Activated naive CD4-positive, alpha-beta T cell treated with anti-CD3 and anti-CD28 coated beads, Interleukin-2, amount 50 U/mL, for 24 hours (primary cell): ENCODE results near the gene RGS14.

ENCODE experiments used
- H3K27ac Mint-ChIP-seq: one replicate; pipeline ENCODE4 v1.8.0; 2021; ENCODE audit warnings: mild to moderate bottlenecking, mixed read lengths
- H3K27me3 Mint-ChIP-seq: one replicate; pipeline ENCODE4 v1.8.0; 2021; ENCODE audit warnings: mixed read lengths
- H3K36me3 Mint-ChIP-seq: one replicate; pipeline ENCODE4 v1.8.0; 2021; ENCODE audit warnings: mixed read lengths
- H3K4me1 Mint-ChIP-seq: one replicate; pipeline ENCODE4 v1.8.0; 2021; ENCODE audit warnings: mixed read lengths
- H3K4me3 Mint-ChIP-seq: one replicate; pipeline ENCODE4 v1.8.0; 2021; ENCODE audit warnings: mild to moderate bottlenecking, mixed read lengths
- H3K9me3 Mint-ChIP-seq: one replicate; pipeline ENCODE4 v1.8.0; 2021; ENCODE audit warnings: mixed read lengths

The RGS14 gene

DNA sequence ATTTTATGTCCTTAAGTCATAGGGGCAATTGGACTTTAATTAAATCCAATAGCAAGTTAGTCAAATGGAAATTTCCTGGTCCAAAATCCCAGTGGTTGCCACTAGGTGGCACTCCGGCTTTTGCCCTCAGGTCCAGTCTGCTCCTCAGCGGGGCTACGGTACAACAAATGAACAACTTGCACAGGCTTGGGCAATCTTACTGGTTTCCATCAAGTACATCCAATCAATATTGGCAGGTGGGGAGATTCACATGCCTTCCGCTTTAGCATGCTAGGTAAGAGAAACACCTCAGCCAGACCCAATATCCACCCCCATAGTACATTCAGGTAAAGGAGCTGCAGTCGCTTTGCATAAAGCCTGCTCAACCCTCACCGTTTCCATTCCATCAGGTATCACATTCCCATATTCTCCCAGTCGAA lies 39.8 kb upstream of the RGS14 start:
- Mint-ChIP-seq H3K4me3 (no peak overlapping the region), H3K36me3 (no peaks in the 10 kb centered on the region), H3K4me1 (peaks cover 17% of the 10 kb centered on the region), H3K27ac (no peak overlapping the region), H3K9me3 (no peaks in the 10 kb centered on the region), H3K27me3 (no peaks in the 10 kb centered on the region)

DNA sequence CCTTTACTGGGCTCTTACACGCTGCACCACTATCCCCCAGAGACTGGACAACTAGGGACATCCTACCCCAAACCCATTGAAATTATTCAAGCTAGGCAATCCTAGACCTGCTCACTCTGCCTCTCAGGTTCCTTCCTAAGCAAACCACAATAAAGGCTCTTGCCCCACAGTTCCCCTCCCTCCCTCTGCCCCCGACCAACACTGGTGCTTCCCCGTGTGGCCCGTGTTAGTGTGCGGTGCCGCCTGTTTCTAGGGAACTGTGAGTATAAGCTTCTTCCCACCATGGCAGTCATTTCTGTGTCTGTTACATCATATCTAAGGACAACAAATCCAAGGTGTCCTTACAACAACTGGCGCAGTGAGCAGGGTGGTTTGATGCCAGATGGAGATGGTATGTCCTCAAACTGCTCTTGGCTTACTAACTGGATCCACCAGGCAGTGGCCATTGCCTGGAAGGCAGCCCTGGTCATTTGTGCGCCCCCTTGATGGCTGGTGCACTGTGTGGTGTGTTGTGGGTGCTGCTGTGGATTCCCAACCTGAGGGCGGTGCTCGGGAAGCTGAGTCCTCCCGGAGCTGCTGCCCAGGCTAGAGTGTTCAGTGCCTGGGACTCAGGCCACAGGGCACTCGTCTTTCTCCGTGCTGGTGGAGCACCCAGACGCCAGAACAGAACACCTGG lies 37.7 kb upstream of the RGS14 start:
- H3K9me3 Mint-ChIP-seq = no peaks in the 10 kb centered on the region
- H3K4me3 Mint-ChIP-seq = no peak overlapping the region
- H3K27me3 Mint-ChIP-seq = no peaks in the 10 kb centered on the region
- H3K27ac Mint-ChIP-seq = no peak overlapping the region
- H3K36me3 Mint-ChIP-seq = no peaks in the 10 kb centered on the region
- H3K4me1 Mint-ChIP-seq = peaks cover 16% of the 10 kb centered on the region

DNA sequence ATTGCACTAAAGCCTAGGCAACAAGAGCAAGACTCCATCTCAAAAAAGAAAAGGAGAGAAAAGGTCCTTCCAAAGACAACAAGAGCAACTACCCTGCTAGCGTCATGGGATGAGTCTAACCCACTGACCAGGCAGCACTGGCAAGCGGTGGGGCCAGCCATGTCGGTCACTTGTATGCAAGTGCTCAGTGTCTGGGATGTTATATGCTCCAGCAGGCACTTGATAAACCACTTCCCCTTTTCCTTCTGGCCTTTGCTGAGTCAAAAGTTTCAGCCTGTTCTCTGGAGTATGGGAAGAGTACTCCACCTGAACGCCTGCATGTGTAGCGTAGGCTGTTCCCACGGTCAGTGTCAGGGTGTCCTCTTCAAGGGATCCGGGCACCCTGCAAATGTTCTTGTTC lies 36.8 kb upstream of the RGS14 start:
- Mint-ChIP-seq H3K27ac (no peak overlapping the region), H3K36me3 (no peaks in the 10 kb centered on the region), H3K9me3 (no peaks in the 10 kb centered on the region), H3K4me3 (no peak overlapping the region), H3K27me3 (no peaks in the 10 kb centered on the region), H3K4me1 (peaks cover 16% of the 10 kb centered on the region)

DNA sequence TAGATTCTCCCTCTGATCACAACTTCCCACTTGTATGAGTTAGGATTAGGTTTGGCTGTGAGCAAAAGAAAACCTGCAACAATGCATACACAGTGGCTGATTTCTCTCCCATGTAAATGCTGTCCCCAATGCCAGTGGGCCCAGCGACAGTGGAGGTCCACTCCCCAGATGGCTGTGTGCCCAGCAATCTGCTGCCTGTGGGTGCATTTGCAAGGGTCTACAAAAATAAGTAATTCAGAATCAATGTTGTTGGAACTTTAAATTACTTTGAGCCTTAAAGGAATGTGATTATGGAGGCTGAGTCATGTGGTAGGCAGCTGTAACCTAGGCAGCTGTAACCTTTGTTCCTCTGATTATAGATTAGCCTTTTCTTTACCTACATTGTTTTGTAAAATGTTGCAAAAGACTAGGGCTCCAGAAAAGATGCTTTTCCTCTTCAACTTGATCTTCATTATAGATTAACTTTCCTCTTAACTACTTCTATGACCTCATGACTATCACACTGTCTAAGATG lies 31.8 kb upstream of the RGS14 start:
- Mint-ChIP-seq H3K36me3 (no peaks in the 10 kb centered on the region), H3K9me3 (no peaks in the 10 kb centered on the region), H3K27ac (no peak overlapping the region), H3K4me3 (no peak overlapping the region), H3K4me1 (peaks cover 12% of the 10 kb centered on the region), H3K27me3 (no peaks in the 10 kb centered on the region)

DNA sequence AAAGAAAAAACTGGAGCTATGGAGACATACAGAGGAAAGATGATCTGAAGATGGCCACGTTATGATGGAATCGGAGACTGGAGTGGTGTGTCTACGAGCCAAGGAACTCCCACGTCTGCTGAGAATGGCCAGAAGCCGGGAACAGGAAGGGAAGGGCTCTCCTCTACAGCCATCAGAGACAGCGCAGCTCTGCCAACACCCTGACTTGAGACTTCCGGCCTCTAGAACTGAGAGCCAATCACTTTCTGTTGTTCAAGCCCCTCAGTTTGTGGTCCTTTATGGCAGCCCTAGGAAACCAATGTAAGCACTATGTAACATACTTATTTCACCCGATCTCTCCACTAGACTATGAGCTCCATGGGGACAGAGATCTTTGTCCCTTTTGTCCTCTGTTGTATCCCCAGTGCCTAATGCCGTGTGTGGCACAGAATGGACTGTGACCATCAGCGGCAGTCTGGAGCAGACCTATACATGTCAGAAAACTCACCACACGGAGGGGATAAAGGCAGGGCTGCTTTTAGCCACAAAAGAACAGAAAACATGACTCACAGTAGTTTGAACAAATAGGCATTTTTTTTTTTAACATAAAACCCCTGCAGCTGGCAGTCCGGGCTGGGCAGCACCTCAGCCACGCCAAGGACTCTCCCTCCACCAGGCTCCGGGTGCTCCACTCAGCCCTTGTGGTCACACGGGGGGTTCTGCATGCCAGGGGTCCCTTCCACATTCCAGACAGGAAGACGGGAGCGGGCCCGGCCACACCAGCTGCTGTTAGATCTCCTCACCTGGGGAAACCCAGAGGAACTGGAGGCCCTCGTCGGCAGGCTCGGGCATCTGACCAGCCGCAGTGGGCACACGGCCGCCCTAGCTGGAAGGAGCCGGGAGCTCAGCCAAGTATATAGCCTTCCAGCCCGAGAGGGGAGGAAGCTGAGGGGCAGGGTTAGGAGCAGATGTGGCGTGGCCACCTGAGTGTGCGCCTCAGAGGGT lies 29.9 kb upstream of the RGS14 start:
- Mint-ChIP-seq H3K4me3 (peak overlapping the region; percentile 23), H3K27me3 (no peaks in the 10 kb centered on the region), H3K9me3 (no peaks in the 10 kb centered on the region), H3K4me1 (peaks cover 12% of the 10 kb centered on the region), H3K36me3 (no peaks in the 10 kb centered on the region), H3K27ac (no peak overlapping the region)

DNA sequence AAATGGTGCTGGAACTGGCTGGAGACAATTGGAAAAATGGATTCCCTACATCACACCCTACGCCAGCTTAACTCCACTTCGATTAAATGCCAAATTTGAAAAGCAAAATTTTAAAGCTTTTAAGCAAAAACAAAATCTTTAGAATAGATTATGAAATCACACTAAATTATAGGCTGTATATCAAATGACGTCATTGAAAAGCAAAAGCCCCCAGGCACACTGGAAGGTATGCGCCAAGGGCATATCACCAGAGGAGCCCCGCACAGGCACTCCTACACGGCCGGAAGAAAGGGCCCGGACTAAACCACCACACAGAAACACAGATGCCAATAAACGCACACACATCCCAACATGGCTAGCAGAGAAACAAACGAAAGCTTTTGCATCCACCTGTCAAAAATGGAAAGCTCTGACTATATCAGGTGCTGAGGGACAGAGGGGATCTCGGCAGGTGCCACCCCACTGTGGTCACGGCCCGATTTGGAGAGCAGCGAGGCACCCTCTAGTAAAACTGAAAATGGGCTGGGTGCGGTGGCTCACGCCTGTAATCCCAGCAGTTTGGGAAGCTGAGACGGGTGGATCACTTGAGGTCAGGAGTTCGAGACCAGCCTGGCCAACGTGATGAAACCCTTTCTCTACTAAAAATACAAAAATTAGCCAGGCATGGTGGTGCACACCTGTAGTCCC lies 29.0 kb upstream of the RGS14 start:
- Mint-ChIP-seq H3K4me1 (peaks cover 12% of the 10 kb centered on the region), H3K4me3 (no peak overlapping the region), H3K36me3 (peaks cover under 1% of the 10 kb centered on the region), H3K9me3 (no peaks in the 10 kb centered on the region), H3K27ac (no peak overlapping the region), H3K27me3 (no peaks in the 10 kb centered on the region)

DNA sequence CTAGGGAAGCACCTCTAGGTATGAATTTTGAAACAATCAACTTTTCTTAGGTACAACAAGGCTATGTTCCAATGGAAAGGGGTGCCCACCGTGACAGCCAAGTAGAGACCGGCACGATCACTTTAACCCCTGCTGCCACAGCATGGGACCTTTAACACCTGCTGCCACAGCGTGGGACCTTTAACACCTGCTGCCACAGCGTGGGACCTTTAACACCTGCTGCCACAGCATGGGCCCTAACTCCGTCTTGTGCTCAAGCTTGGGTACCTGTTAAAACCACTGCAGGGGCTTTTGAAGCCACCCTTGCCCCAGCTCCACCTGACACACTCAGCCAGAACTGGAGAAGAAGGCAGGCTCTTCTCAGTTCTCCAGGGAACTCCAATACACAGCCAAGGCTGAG lies 27.8 kb upstream of the RGS14 start:
- no peak overlapping the region for H3K27ac Mint-ChIP-seq
- H3K27me3 Mint-ChIP-seq = no peaks in the 10 kb centered on the region
- no peak overlapping the region for H3K4me3 Mint-ChIP-seq
- no peaks in the 10 kb centered on the region for H3K9me3 Mint-ChIP-seq
- peaks cover 12% of the 10 kb centered on the region for H3K4me1 Mint-ChIP-seq
- H3K36me3 Mint-ChIP-seq = peaks cover 3% of the 10 kb centered on the region

DNA sequence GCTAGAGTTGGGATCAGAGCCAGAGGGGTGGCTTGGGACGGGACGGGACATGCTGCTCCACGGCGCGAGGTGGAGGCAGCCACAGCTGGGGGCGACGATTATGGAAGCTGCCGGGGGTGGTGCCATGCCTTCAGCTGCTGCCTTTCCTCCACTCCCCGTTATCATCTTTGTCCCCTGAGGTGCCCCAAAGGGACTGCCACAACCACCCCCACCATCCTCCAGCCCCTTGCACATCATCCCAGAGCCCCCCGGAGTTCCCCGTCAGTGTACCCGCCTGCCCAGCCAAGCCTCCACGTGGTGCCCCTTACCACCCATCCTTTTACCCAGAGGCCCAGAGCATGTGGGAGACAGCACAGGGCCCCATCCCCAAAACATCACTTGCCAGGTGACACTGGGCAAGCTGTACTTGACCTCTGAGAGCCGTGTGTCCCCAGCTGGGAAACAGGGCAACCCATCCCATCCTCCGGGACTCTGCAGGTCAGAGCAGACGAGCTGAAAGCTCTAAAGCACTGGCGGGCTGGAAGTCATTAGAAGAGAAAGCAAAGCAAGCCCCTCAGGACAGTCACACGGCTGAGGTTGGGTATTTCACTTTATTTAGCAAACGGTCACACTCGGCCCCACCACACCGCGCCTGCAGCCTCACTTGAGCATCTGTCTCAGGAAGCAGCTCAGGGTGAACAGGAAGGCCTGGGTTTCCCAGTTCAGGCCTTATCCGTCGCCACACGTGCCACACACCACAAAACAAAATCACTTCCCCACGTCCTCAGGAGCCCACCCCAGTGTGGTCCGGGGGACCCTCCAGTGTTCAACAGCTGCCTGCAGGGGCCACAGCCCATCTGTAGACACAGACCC lies 26.5 kb upstream of the RGS14 start:
- Mint-ChIP-seq H3K27me3 (no peaks in the 10 kb centered on the region), H3K4me3 (no peak overlapping the region), H3K4me1 (peaks cover 12% of the 10 kb centered on the region), H3K27ac (peak overlapping the region; percentile 17), H3K36me3 (peaks cover 8% of the 10 kb centered on the region), H3K9me3 (no peaks in the 10 kb centered on the region)

DNA sequence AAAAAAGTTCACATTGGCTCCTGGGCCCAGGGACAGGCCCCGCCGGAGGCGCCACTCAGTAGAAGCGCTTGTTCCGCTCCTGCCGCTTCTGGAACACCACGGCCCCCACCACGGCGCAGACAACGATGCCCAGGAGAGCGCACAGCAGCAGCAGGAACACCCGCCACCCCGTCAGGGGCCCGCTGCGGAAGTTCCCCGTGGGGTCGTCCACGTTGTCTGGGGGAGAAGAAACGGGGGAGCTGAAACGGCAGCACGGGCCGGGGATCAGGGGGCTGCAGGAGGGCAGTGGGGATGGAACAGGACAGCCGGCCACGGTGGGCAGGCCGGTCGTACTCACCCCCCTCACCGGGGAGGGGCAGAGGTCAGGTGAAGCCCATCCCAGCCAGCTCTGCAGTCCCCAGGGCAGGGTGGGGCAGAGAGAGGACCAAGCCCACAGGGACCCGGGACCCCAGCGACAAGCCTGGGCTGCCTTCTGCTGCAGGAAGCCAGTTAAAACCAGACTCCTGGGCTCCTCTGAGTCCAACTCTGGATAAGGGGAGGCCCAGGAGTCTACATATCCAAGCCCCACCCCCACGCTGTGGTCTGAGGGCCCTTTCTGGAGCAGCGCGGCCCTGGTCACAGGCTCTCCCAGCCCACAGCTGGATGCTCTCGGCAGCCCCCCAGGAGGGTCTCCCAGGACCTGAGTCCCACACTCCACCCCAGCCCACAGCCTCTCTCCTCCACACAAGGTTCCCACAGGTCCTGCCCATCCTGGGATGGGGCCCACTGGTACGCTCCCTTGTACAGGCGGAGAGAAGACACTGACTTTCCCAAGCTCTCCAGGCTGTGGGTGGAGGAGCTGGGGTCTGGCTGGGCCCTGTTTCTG lies 25.5 kb upstream of the RGS14 start:
- peaks cover 12% of the 10 kb centered on the region for H3K4me1 Mint-ChIP-seq
- no peak overlapping the region for H3K27ac Mint-ChIP-seq
- peaks cover 10% of the 10 kb centered on the region for H3K36me3 Mint-ChIP-seq
- H3K9me3 Mint-ChIP-seq = no peaks in the 10 kb centered on the region
- H3K4me3 Mint-ChIP-seq = no peak overlapping the region
- H3K27me3 Mint-ChIP-seq = no peaks in the 10 kb centered on the region

DNA sequence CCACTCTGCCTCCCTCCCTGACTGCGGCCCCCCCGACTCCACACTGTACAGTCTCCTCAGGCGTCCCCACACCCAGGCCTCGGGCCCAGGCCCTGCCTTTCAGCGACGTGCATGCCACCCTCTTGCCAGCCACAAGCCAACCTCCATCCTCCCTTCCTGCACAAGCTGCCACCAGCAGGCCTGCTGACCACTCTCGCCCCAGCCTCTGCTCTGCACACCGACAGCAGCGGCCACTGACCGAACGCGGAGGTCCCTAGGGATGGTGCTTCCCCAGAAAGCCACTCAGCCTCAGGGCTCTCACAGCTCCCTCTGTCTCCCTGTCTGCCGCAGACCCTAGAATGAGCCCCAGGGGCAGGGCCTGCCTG lies 24.8 kb upstream of the RGS14 start:
- Mint-ChIP-seq H3K4me3 (no peak overlapping the region), H3K36me3 (peaks cover 12% of the 10 kb centered on the region), H3K27ac (no peak overlapping the region), H3K27me3 (no peaks in the 10 kb centered on the region), H3K4me1 (peaks cover 9% of the 10 kb centered on the region), H3K9me3 (no peaks in the 10 kb centered on the region)

DNA sequence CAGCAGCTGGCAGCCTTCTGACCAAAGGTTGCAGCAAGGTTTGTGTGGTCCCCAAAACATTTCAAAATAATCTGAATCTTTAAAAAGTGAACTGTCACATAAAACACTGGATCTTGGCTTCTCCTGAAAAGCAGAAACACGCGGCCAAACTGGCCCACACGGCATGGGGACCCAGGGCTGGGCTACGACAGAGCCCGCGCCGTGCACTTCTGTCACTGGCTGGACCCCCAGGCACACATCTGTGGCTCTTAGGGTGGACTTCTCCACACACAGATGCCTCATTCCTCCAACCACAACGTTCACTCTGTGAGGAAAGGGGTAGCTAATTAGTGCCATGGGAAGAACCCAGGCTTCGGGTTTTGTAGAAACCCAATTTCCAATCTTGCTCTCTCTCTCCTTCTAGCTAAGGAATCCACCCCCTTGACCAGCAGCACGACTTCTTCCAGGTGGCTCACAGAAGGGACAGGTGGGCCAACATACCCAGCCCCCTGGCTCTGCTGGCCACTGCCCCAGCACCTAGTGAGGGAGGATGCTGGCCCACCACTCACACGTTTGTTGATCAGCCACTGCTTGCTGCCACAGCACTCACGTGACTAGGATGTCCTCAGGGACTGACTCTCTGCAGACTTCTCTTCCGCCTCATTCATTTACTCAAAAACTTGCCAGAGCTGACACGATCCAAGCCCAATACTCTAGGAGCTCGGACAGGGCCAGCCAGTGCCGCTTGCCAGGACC lies 24.1 kb upstream of the RGS14 start:
- H3K4me3 Mint-ChIP-seq = no peak overlapping the region
- H3K27me3 Mint-ChIP-seq = no peaks in the 10 kb centered on the region
- H3K4me1 Mint-ChIP-seq = peaks cover 8% of the 10 kb centered on the region
- H3K36me3 Mint-ChIP-seq = peaks cover 12% of the 10 kb centered on the region
- no peaks in the 10 kb centered on the region for H3K9me3 Mint-ChIP-seq
- no peak overlapping the region for H3K27ac Mint-ChIP-seq

DNA sequence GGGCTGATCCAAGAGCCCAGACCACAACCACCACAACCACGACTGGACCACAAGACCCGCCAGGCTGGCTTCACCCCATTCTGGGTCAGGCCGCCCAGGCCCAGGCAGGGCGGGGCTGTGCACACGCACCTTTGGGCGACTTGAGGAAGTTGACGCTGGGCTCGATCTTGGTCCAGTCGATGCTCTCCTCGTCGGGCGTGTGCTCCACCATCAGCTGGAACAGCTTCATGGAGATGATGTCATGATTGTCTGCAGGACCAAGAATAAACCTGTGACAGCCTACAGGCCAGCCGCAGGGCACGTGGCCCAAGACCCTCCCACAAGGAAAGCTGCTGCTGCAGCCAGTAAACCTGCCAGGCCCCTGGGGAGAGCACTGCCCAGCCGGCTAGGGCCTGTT lies 23.6 kb upstream of the RGS14 start:
- Mint-ChIP-seq H3K27ac (no peak overlapping the region), H3K36me3 (peaks cover 12% of the 10 kb centered on the region), H3K4me3 (no peak overlapping the region), H3K27me3 (no peaks in the 10 kb centered on the region), H3K9me3 (no peaks in the 10 kb centered on the region), H3K4me1 (peaks cover 13% of the 10 kb centered on the region)

DNA sequence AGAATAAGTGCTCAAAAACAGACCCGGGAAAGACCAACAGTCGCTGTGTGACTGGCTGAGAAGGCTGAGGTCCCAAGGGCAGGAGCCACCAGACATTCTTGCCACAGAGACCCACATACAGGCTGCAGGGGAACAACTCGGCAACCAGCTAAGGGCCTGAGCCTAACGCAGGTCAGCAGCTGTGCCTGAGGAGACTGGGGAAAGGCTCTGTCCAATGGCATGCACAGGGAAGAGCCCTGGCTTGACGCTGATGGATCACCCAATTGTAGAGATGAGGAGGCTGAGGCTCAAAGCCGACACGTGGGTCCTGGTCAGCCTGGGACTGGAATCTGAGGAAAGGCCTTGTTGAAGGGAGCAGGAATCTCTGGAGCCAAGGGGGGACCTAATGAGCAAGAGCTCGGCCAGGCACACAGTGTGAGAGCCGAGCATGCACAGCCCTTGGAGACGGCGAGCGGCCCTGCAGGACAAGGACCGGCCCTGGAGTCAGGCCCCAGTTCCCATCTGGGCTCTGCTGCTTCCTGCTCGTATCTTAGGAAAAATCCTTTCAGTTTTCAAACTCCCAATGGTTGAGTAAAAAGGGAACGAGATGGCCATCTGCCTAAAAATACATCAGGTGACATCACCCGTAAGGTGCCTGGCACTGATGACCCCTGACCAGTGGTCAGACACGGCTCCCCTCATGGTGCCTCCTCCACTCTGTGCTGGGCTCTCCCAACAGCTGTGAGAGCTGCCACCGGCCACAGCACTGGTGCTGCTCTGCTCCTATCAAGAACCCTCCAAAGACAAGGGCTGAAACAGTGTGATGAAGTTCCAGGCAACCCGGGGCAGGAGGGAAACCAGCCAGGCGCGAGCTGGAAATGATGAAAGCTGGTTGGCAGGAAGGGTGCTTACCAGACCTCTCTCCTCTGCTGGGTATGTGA lies 22.7 kb upstream of the RGS14 start:
- no peak overlapping the region for H3K4me3 Mint-ChIP-seq
- H3K9me3 Mint-ChIP-seq = no peaks in the 10 kb centered on the region
- H3K27ac Mint-ChIP-seq = no peak overlapping the region
- H3K27me3 Mint-ChIP-seq = no peaks in the 10 kb centered on the region
- H3K4me1 Mint-ChIP-seq = peaks cover 20% of the 10 kb centered on the region
- peaks cover 20% of the 10 kb centered on the region for H3K36me3 Mint-ChIP-seq
